GM20431 (cell line): ENCODE data around the gene BICC1.
"Not testable (repeated sequence)": the region's sequence is repeated elsewhere in the genome, so short reads cannot be mapped to it uniquely, and the experiment has no call there.

Source experiments
- in situ Hi-C: fragments of 300-500 bp; cut with MseI, MboI; formaldehyde crosslinking; loops from one replicate; pipeline ENCODE4 v1.15.0; 2020; ENCODE audit warnings: low sequenced_read_pairs; ENCODE audit not compliant: unreplicated experiment

The BICC1 gene

GRCh38 chr10:58836991-58837575 is 324.4 kb downstream of the BICC1 start:
- in situ Hi-C loops = no loop called here

DNA sequence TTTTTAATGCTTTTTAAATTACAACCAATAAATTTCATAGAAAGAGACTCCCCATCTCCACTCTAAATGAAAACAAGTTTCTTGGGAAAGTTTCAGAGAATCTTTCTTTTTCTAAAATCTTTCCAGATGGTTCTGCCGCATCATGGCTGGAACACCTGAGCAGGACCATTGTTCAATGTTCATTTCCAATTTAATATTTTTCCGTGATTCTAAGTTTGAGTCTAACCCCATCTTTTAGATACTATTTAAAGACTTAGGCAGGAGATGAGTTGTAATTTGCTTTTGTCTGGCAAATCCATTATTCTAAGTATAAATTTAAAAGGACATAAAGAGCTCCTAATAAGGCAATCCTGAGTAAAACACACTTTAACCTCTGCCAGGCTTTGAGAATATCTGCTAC is 325.2 kb downstream of the BICC1 start:
- in situ Hi-C loops = no loop called here

DNA sequence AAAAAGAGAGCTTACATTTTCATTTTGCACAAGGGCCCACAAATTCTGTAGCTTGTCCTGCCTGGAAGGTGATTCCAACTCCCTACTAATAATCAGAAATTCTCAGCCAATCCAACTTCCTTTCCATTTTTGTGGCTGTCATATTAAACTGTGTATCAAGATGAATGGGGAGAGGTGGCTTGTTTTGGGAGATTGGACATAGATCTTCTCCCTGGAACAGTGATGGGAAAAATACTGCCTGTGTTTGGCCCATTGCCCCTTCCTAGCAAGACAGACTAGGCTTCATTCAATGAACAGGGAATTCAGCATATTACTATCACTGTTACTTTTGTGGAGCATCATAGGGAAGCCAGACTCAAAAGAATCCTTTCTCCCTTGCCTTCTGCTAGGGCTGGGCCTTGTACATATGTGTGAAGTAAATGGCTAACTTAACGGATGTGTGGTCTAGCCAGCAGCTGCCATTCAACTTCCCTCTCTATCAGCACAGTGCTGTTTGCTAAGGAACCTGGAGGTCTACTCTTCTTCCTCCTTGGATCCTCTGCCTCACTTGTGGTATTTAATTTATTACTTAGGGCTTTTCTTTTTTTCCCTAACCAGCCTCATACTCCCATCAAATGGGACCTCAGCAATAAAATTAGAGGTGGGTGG is 326.0 kb downstream of the BICC1 start:
- in situ Hi-C loops = no loop called here

GRCh38 chr10:58839771-58840170 is 327.1 kb downstream of the BICC1 start:
- in situ Hi-C loops = no loop called here

DNA sequence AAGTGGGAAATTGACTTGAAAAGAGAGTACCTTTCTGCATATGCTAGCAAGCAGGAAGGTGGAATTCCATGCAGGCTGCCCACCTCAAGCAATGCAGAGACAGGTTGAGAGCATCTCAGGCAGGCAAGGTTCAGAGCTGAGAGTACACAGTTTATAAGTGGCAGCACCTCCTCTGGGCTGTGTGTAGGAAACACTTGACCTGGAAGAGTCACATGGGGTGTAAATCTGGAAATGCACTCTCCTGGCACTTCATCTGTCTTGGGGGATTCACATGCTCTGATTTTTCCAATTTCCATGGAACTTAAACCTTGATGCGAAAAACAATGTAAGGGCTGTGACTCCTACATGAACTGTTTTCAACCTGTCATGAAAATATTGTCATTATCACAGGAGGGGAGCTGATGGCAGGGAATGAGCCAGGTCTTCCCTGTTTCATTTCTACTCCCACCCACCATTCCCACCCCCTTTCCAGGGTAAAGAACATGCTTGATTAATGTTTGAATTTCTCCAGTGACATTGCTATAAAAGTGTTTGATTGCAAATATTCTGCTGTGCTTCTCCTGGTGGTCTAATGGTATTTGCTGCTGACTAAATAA is 328.3 kb downstream of the BICC1 start:
- in situ Hi-C loops = no loop called here

DNA sequence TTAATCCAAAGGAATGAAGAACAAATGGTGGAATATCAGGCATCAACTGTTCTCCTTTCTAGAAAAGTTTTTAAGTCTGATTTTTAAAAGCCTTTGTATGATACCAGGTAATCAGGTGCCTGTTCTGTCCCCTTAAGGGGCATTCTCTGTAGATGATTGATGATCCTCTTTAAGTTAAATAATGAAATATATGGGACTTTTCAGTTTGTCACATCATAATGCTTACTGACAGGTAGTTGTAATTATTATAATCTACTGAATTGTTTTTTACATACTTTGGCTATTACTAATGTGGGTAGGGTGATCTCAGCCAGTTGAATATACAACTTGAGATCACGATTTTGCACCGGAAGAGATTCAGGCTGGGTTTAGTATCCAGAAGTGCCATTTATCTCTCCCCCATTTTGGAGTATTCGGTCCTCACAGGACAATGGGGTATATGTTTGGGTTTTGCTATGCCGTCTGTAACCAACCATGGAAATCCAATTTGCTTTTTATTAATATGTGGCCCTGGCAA is 330.2 kb downstream of the BICC1 start:
- in situ Hi-C loops = no loop called here

DNA sequence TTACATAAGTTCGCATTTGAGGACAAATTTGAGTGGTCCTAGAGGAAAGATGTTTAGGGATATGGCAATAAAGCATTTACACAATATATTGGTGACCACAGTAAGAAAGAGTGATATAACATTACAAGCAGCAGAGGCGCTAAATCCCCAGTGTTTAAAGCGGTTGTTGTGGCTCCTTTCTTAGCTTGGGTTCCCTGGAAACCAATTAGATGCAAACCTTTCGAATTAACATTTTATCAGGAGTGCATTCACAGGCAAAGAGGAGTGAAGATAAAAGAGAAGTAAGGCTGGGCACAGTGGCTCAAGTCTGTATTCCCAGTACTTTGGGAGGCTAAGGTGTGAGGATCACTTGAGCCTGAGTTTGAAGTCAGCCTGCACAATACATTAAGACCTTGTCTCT is 331.1 kb downstream of the BICC1 start:
- in situ Hi-C loops = no loop called here

DNA sequence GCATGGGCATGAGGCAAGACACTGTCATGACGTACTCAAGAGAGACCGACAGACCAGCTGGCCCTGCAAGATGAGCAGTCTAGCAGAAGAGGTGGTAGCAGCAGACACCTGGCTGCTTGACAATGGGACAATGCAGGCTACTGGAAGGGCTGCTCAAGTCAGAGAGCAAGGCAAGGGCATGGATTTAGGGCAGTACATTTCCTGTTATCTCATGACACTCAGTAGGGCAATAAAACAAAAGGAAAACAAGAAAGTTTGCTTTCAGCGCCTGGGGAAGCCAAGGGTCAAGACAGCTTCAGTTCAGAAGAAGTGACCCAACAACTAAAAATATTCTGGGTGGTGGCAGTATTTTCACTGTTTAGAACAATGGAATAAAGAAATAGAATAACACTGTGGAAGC is 332.0 kb downstream of the BICC1 start:
- in situ Hi-C loops = no loop called here

GRCh38 chr10:58846856-58847255 is 334.2 kb downstream of the BICC1 start:
- in situ Hi-C loops = no loop called here

DNA sequence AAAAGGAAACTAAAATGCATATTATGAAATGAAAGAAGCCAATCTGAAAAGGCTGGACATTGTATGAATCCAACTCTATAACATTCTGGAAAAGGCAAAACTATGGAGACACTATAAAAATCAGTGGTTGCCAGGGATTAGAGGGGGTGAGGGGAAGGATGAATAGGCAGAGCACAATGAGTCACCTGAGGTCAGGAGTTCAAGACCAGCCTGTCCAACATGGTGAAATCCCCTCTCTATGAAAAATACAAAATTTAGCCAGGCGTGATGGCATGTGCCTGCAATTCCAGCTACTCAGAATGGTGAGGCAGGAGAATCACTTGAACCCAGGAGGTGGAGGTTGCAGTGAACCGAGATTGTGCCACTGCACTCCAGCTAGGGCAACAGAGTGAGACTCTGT is 338.9 kb downstream of the BICC1 start:
- in situ Hi-C loops = no loop called here

DNA sequence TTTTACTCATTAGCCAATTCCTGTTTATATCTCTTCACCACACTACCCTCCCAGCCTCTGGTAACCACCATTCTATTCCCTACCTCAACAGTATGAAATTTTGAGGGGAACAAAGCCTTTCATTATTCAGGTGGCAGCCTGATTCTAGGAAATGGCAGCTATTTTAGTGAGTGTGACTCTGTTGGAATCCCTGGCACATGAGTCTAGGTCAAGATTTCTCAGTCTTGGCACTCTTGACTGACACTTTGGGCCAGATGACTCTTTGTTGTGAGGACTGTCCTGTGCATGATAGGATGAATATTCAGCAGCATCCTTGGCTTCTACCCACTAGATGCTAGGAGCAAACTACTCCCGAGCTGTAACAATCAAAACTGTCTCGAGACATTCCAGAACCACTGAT is 341.0 kb downstream of the BICC1 start:
- in situ Hi-C loops = no loop called here

GRCh38 chr10:58854811-58855210 is 342.1 kb downstream of the BICC1 start:
- in situ Hi-C loops = no loop called here

DNA sequence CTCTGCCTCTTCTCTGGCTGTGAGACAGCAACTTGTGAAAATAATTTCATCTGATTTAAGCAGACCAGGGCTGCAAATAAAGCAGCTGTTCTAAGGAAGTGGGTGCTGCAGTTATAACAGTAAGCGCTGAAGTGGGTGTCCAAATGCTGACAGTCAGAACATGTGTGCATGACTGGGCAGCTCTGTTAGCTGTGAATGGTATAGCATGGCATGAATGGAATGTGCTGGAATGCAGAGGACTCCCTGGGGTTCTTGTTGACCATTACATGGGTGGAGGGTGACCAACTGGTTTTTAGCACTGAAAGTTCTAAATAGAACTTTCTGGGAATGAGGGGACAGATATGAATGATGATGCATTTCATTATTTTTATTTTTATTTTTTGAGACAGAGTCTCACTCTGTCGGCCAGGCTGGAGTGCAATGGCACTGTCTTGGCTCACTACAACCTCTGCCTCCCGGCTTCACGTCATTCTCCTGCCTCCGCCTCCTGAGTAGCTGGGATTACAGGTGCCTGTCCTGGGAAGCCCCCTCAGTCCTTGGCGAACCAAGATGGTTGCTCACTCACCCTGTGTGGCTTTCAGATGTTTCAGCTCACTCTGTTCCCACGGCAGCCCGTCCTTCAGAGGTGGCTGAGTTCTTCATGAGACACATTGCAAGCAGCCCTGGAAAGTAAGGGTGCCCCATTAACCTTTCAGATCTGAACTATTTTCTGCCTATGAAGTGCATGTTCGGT is 344.0 kb downstream of the BICC1 start:
- in situ Hi-C loops = no loop called here

DNA sequence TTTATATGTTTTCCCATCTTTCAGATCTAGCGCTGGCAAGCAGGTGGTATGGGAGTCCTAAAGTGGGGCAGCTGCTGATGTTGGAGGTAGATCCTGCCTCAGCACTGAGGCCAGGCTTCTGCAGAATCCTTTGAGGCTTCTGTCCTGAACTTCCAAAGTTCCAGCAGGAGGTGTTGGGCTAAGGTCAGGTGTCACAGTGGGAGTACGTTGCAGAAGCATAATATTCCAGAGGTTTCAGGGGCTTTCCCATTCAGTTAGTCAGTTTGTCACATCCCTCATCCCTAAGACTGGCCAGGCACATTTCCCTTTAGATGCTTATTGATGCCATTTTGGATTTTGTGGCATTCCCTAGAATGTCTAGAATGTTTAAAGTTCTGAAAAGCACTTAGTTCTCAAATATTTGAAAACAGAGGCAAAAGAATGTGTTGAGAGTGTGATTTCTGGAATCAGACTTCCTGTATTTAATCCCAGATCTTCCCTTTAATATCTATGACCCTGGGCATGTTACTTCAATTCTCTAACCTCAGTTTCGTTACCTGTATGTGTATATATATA is 344.7 kb downstream of the BICC1 start:
- in situ Hi-C loops = no loop called here

- in situ Hi-C loops = not testable (repeated sequence)
Observed at GRCh38 chr10:58858123-58858522, 345.5 kb downstream of the BICC1 start.

DNA sequence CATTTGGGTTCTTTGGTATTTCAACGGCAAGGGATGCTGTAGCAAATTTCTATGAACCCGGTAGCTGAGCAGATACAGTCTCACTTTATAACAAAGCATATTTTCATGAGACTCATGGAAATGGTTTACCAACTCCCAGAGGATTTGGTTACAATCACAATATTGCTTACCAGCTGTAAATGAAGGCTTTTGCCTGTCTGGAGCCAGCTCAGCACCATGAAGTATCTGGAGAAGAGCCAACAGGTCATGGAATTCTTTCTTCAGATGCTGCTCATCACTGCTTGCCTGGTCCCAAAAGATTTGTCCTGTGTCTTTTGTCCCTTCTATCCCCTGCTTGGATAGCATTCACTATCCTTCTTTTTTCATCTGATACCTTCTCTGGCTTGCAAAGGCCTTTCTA is 346.9 kb downstream of the BICC1 start:
- in situ Hi-C loops = no loop called here

- in situ Hi-C loops = no loop called here
Observed at GRCh38 chr10:58867683-58868082, 355.0 kb downstream of the BICC1 start.

DNA sequence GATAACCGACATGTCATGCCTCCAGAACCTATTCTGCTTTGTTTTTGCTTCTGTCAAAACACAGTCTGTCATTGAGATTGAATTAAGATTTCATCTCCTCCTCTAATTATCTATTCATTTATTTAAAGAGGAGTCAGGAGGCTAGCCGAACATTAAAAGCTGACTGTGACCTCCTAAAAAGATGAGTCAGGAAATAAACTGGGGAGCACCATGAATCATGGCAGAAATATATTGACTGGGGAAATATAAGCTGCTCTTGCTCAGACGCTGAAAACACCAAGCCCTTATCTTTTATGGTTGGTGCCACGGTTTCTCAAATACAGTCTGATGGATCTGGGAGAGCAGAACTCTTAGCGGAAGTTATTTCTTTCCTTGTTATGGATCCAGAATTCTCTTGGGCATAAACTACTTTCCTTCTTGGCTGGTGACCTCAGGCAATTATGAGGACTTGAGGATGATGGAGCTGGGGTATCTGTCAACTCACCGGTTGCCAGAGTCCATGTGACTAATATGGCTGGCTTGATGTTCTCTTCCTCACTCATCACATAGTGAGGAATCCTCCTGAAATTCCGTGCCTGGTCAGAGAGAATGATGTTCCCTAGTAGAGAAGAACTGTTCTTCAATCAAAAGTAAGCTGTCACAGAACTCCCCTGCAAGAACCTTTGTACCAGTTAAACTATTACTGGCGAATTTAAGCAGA is 356.2 kb downstream of the BICC1 start:
- in situ Hi-C loops = no loop called here

- in situ Hi-C loops = no loop called here
Observed at GRCh38 chr10:58870070-58870469, 357.4 kb downstream of the BICC1 start.

- in situ Hi-C loops = no loop called here
Observed at GRCh38 chr10:58873161-58873560, 360.5 kb downstream of the BICC1 start.
